Measurements from ENCODE around the gene MICU2. TPM values are rescaled to one million over a fixed set of nuclear protein-coding genes. Genes with fewer than 3 reads are reported as not detected.
A peak's percentile ranks its signal among the peaks of the same experiment; 100 is the strongest.
"Not testable (repeated sequence)": the region's sequence is repeated elsewhere in the genome, so short reads cannot be mapped to it uniquely, and the experiment has no call there.

MICU2 gene
- total and polyA plus RNA-seq, 11 donors = 50.4 to 144 (median 59.8) TPM

DNA sequence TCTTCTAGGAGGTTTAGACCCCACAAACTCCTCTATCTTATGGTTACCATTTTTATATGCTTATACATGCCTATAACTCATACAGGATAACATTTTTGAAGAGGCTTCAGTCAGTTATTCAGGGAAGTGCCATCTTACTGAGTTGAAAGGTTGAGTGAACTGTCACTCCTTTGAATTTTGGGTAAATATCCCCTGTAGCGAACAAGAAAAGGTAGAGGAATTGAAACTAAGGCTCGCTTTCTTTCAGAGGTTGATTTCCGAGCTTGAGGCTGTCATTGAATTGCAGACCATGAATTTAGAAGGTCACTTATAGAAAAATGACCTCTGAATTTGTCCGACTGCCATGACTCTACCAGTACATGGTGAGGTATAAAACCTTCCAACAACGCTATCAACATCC, 35.1 kb downstream of the MICU2 start:
- no peak for ATAC-seq

DNA sequence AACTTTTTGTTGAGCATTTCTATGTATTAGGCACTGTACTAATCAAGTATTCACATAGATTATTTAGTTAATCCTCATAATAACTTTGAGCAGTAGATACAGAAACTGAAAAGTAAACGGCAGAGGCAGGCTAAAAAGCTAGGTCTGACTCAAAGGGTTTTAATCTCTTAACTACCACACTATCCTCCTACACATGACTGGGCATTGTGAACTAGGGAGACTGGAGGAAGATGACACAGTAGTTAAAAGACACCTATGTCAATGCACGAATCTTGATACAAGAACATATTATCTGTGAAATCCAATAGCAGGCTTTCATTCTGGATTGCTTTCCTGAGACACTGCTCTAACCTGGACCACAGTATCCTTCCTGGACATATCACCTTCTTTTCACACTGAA, 36.3 kb downstream of the MICU2 start:
- no peak overlapping the region for H3K27ac ChIP-seq
- H3K9me3 ChIP-seq = no peaks in the 10 kb centered on the region
- peaks cover 0 to 37% (median 34%) of the 10 kb centered on the region in 9 donors for H3K36me3 ChIP-seq
- H3K27me3 ChIP-seq = no peaks in the 10 kb centered on the region
- DNase-seq (no peak), ATAC-seq (no peak)
- intact Hi-C loops (cut with DNase I) = no loop called here
- no peak for TF ChIP-seq POLR2A (IDR thresholded peaks at IDR 0.05)
- TF ChIP-seq, protein P1, sequence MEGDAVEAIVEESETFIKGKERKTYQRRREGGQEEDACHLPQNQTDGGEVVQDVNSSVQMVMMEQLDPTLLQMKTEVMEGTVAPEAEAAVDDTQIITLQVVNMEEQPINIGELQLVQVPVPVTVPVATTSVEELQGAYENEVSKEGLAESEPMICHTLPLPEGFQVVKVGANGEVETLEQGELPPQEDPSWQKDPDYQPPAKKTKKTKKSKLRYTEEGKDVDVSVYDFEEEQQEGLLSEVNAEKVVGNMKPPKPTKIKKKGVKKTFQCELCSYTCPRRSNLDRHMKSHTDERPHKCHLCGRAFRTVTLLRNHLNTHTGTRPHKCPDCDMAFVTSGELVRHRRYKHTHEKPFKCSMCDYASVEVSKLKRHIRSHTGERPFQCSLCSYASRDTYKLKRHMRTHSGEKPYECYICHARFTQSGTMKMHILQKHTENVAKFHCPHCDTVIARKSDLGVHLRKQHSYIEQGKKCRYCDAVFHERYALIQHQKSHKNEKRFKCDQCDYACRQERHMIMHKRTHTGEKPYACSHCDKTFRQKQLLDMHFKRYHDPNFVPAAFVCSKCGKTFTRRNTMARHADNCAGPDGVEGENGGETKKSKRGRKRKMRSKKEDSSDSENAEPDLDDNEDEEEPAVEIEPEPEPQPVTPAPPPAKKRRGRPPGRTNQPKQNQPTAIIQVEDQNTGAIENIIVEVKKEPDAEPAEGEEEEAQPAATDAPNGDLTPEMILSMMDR (IDR thresholded peaks at IDR 0.05) = no peak
- 71 to 84% (median 79%) methylated on average over 2 of the region's 2 CpGs for WGBS, 4 donors
- H3K4me1 ChIP-seq = peaks cover 0 to 7% (median 0%) of the 10 kb centered on the region in 12 donors
- H3K4me3 ChIP-seq = no peak overlapping the region

More for the DNA sequence above, 35.1 kb downstream of the MICU2 start:
- Histone ChIP-seq H3K4me3 (no peak overlapping the region), H3K36me3 (peaks cover 0 to 30% (median 23%) of the 10 kb centered on the region in 9 donors), H3K9me3 (no peaks in the 10 kb centered on the region), H3K27me3 (no peaks in the 10 kb centered on the region), H3K27ac (no peak overlapping the region), H3K4me1 (peaks cover 0 to 7% (median 0%) of the 10 kb centered on the region in 12 donors)
- DNase-seq = no peak
- 96 to 99% (median 97%) methylated on average over 5 of the region's 5 CpGs for WGBS, 4 donors
- TF ChIP-seq, protein P1 (IDR thresholded peaks at IDR 0.05) = no peak
- intact Hi-C loops (cut with DNase I) = no loop called here

DNA sequence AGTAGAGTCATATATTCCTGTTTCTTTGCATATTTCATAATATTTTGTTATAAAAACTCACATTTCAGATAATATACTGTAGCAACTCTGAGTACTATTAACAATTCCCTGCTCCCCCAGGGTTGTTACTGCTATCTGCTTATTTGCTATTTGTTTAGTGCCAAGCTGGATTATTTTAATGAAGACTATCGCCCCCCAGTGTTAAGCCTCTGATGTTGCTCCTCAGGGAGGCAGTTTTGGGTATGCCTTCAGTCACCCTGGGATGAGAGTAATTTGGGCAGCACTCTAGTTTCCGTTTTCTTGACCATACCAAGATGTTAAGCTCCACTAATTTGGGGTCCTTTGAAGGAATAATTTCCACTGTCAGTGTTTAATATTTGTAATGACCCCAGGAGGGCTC, 46.0 kb downstream of the MICU2 start:
- no peaks in the 10 kb centered on the region for H3K27me3 ChIP-seq
- no peak overlapping the region for H3K27ac ChIP-seq
- ATAC-seq = peak in 2 of 4 donors; percentile 51 to 53
- H3K36me3 ChIP-seq = peaks cover 0 to 27% (median 3%) of the 10 kb centered on the region in 9 donors
- no peak overlapping the region for H3K4me3 ChIP-seq
- H3K4me1 ChIP-seq = peaks cover 0 to 6% (median 0%) of the 10 kb centered on the region in 12 donors
- no peaks in the 10 kb centered on the region for H3K9me3 ChIP-seq
- intact Hi-C loops (cut with DNase I) = no loop called here
- 69 to 78% (median 75%) methylated on average over 2 of the region's 2 CpGs for WGBS, 4 donors
- DNase-seq = no peak
- no peak for TF ChIP-seq POLR2A (IDR thresholded peaks at IDR 0.05)
- TF ChIP-seq, protein P1 (IDR thresholded peaks at IDR 0.05) = peak in 11 of 12 donors; percentile 8 to 49 (median 34)

DNA sequence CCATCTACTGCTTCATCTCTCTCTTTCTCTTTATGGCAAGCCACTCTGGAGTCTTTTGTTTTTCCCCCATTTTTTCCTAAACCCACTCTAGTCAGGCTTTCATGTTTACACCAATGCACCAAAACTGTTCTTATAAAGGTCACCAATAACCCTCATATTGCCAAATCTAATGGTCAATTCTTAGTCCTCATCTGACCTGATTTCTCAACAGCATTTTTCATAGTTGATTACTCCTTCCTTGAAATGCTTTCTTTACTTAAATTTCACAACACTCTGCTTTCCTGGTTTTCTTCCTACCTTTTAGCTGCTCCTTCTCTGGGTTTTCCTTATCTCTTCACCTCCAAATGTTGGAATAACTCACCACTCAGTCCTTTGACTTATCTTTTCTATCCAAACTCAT, 47.9 kb downstream of the MICU2 start:
- intact Hi-C loops (cut with DNase I) = no loop called here
- ATAC-seq (no peak), DNase-seq (no peak)
- no peaks in the 10 kb centered on the region for H3K9me3 ChIP-seq
- no peak for TF ChIP-seq POLR2A (IDR thresholded peaks at IDR 0.05)
- TF ChIP-seq, protein P1 (IDR thresholded peaks at IDR 0.05) = no peak
- H3K27ac ChIP-seq = no peak overlapping the region
- H3K4me1 ChIP-seq = peaks cover 0 to 6% (median 0%) of the 10 kb centered on the region in 12 donors
- H3K27me3 ChIP-seq = no peaks in the 10 kb centered on the region
- H3K4me3 ChIP-seq = no peak overlapping the region
- H3K36me3 ChIP-seq = peaks cover 0 to 16% (median 1%) of the 10 kb centered on the region in 9 donors

DNA sequence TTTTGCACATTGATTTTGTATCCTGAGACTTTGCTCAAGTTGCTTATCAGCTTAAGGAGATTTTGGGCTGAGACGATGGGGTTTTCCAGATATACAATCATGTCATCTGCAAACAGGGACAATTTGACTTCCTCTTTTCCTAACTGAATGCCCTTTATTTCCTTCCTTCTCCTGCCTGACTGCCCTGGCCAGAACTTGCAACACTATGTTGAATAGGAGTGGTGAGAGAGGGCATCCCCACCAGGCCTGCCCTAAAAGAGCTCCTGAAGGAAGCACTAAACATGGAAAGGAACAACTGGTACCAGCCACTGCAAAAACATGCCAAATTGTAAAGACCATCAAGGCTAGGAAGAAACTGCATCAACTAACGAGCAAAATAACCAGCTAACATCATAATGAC, 50.7 kb downstream of the MICU2 start:
- H3K27ac ChIP-seq; DNase-seq; H3K27me3 ChIP-seq; H3K9me3 ChIP-seq; ATAC-seq; H3K4me1 ChIP-seq; H3K36me3 ChIP-seq; H3K4me3 ChIP-seq; intact Hi-C loops (cut with DNase I): not testable (repeated sequence)
- WGBS, 4 donors = 63 to 71% (median 69%) methylated on average over 1 to 2 of the region's 2 CpGs; no CpG with 5 or more reads in 1 of the 4 donors

All from heart left ventricle (tissue), 16 donors.